Sigmoid colon (tissue), 7 donors: ENCODE data around the gene FLT1. TPM values are rescaled to one million over a fixed set of nuclear protein-coding genes. Genes with fewer than 3 reads are reported as not detected.

Experiments used
- DNase-seq: peaks from one replicate; pipeline ENCODE4 v3.0.0-alpha.2; 2019
- H3K27ac ChIP-seq, 4 donors: fragments of 200-600 bp; sonication (generic); one replicate each; pipeline ENCODE4 v1.5.1; 2016 to 2019; ENCODE audit warnings: mild to moderate bottlenecking in 1 of 4
- H3K27me3 ChIP-seq, 3 donors: fragments of 200-600 bp; sonication (generic); one replicate each; pipeline ENCODE4 v1.5.1; 2019; ENCODE audit warnings: mild to moderate bottlenecking in 1 of 3
- H3K36me3 ChIP-seq, 4 donors: fragments of 200-600 bp; sonication (generic); one replicate each; pipeline ENCODE4 v1.5.1; 2016 to 2019
- H3K4me1 ChIP-seq, 4 donors: fragments of 200-600 bp; sonication (generic); one replicate each; pipeline ENCODE4 v1.5.1; 2017 to 2019
- H3K4me3 ChIP-seq, 4 donors: fragments of 200-600 bp; sonication (generic); one replicate each; pipeline ENCODE4 v1.5.1; 2017 to 2019; ENCODE audit warnings: mild to moderate bottlenecking in 2 of 4, moderate library complexity in 1 of 4
- H3K9me3 ChIP-seq, 4 donors: fragments of 200-600 bp in 3 of 4; sonication (generic) in 3 of 4; one replicate each; pipeline versions ENCODE4 v1.5.1 to v1.6.1; 2013 to 2019
- CTCF ChIP-seq, 4 experiments: fragments of 450-650 bp in 3 of 4; fragments of 200-600 bp in 1 of 4; IDR thresholded peaks; one replicate each; pipeline ENCODE4 v1.5.1; 2016 to 2019; ENCODE audit warnings: antibody characterized with exemption in 4 of 4, mild to moderate bottlenecking in 3 of 4, moderate library complexity in 2 of 4
- EP300 ChIP-seq, 4 donors: sonication (generic); formaldehyde crosslinking; IDR thresholded peaks; one replicate each; pipeline ENCODE4 v1.6.1; 2017; ENCODE audit warnings: antibody characterized with exemption in 4 of 4
- POLR2A ChIP-seq, 2 donors: fragments of 450-650 bp; IDR thresholded peaks; one replicate each; pipeline ENCODE4 v1.6.1; 2016; ENCODE audit warnings: antibody characterized with exemption in 2 of 2, mild to moderate bottlenecking in 2 of 2, moderate library complexity in 2 of 2
- POLR2AphosphoS5 ChIP-seq, 4 donors: sonication (generic); formaldehyde crosslinking; IDR thresholded peaks; one replicate each; pipeline ENCODE4 v1.6.1; 2017; ENCODE audit warnings: antibody characterized with exemption in 4 of 4
- WGBS, 2 donors: extraction: QIAGEN DNeasy Blood & Tissue Kit; methylation state at CpG; one replicate each; pipeline ENCODE4 v1.1.7; 2013; 5-methylcytosine and 5-hydroxymethylcytosine counted together
- intact Hi-C: fragments of 100-400 bp; cut with DNase I; formaldehyde crosslinking; loops from one replicate; pipeline ENCODE4 v1.15.1; 2023
- polyA plus RNA-seq, 3 donors: library from polyadenylated mRNA; stranded (reverse); fragments of 200-250 nt; gene quantifications; one replicate each; pipeline ENCODE4 v1.2.3, GENCODE V29; 2013
- total RNA-seq, 4 donors: library from RNA; depleted of rRNA; stranded (reverse); fragments of >200 nt; gene quantifications; one replicate each; pipeline ENCODE4 v1.1.0, GENCODE V29; 2016
- donor health status: healthy with polysubstance abuse.
- donor health status: Bipolar disorder and iron deficiency.
- donor health status: healthy.

The FLT1 gene
- total and polyA plus RNA-seq, 7 donors, result under 0.01 to 18.3 (median 5.7) TPM

- intact Hi-C loops, result no loop called here
- no peak overlapping the region for H3K27ac ChIP-seq
- TF ChIP-seq POLR2A (IDR thresholded peaks at IDR 0.05), result no peak
- no peak for TF ChIP-seq EP300 (IDR thresholded peaks at IDR 0.05)
- no peak for TF ChIP-seq POLR2AphosphoS5 (IDR thresholded peaks at IDR 0.05)
- no peak for TF ChIP-seq CTCF (IDR thresholded peaks at IDR 0.05)
- WGBS, 2 donors, result 71 to 84% methylated on average over 6 of the region's 6 CpGs
- no peaks in the 10 kb centered on the region for H3K36me3 ChIP-seq
- no peaks in the 10 kb centered on the region for H3K4me1 ChIP-seq
- no peaks in the 10 kb centered on the region for H3K9me3 ChIP-seq
- H3K4me3 ChIP-seq, result no peak overlapping the region
- no peaks in the 10 kb centered on the region for H3K27me3 ChIP-seq
- DNase-seq, result no peak
These were observed 181.3 kb downstream of the FLT1 start for GRCh38 chr13:28313579-28313978.

- TF ChIP-seq EP300 (IDR thresholded peaks at IDR 0.05) (no peak), CTCF (IDR thresholded peaks at IDR 0.05) (no peak), POLR2A (IDR thresholded peaks at IDR 0.05) (no peak), POLR2AphosphoS5 (IDR thresholded peaks at IDR 0.05) (no peak)
- Histone ChIP-seq H3K36me3 (no peaks in the 10 kb centered on the region), H3K4me1 (no peaks in the 10 kb centered on the region), H3K27me3 (no peaks in the 10 kb centered on the region), H3K27ac (no peak overlapping the region), H3K9me3 (no peaks in the 10 kb centered on the region), H3K4me3 (no peak overlapping the region)
- WGBS, 2 donors, result 80 to 88% methylated on average over 10 of the region's 10 CpGs
- no peak for DNase-seq
- intact Hi-C loops, result no loop called here
These were observed 188.6 kb downstream of the FLT1 start for GRCh38 chr13:28306325-28306724.

GRCh38 chr13:28301839-28302238 is 193.1 kb downstream of the FLT1 start:
- intact Hi-C loops, result no loop called here
- 54 to 74% methylated on average over 4 of the region's 4 CpGs for WGBS, 2 donors
- Histone ChIP-seq H3K36me3 (no peaks in the 10 kb centered on the region), H3K27me3 (no peaks in the 10 kb centered on the region), H3K4me3 (no peak overlapping the region), H3K9me3 (no peaks in the 10 kb centered on the region), H3K4me1 (no peaks in the 10 kb centered on the region), H3K27ac (no peak overlapping the region)
- no peak for TF ChIP-seq POLR2A (IDR thresholded peaks at IDR 0.05)
- TF ChIP-seq CTCF (IDR thresholded peaks at IDR 0.05), result no peak
- no peak for TF ChIP-seq EP300 (IDR thresholded peaks at IDR 0.05)
- no peak for TF ChIP-seq POLR2AphosphoS5 (IDR thresholded peaks at IDR 0.05)
- DNase-seq, result no peak

GRCh38 chr13:28299916-28300315 is 195.0 kb downstream of the FLT1 start:
- Histone ChIP-seq H3K27ac (no peak overlapping the region), H3K27me3 (no peaks in the 10 kb centered on the region), H3K9me3 (no peaks in the 10 kb centered on the region), H3K36me3 (peaks cover 0 to 2% (median 0%) of the 10 kb centered on the region in 4 donors), H3K4me3 (no peak overlapping the region), H3K4me1 (no peaks in the 10 kb centered on the region)
- WGBS, 2 donors, result 69 to 81% methylated on average over 2 of the region's 2 CpGs
- DNase-seq, result no peak
- TF ChIP-seq CTCF (IDR thresholded peaks at IDR 0.05) (no peak), POLR2A (IDR thresholded peaks at IDR 0.05) (no peak), POLR2AphosphoS5 (IDR thresholded peaks at IDR 0.05) (no peak), EP300 (IDR thresholded peaks at IDR 0.05) (no peak)
- intact Hi-C loops, result no loop called here

- no peaks in the 10 kb centered on the region for H3K9me3 ChIP-seq
- no peak overlapping the region for H3K4me3 ChIP-seq
- H3K27me3 ChIP-seq, result no peaks in the 10 kb centered on the region
- H3K36me3 ChIP-seq, result peaks cover 0 to 23% (median 16%) of the 10 kb centered on the region in 4 donors
- intact Hi-C loops, result no loop called here
- WGBS, 2 donors, result 91 to 93% methylated on average over 3 of the region's 3 CpGs
- no peak overlapping the region for H3K27ac ChIP-seq
- no peak for DNase-seq
- TF ChIP-seq CTCF (IDR thresholded peaks at IDR 0.05) (no peak), POLR2A (IDR thresholded peaks at IDR 0.05) (no peak), EP300 (IDR thresholded peaks at IDR 0.05) (no peak), POLR2AphosphoS5 (IDR thresholded peaks at IDR 0.05) (no peak)
- no peaks in the 10 kb centered on the region for H3K4me1 ChIP-seq
These were observed 197.6 kb downstream of the FLT1 start for GRCh38 chr13:28297341-28297740.
